Measurements from ENCODE around the gene ABCD4.
"Not testable (repeated sequence)": the region's sequence is repeated elsewhere in the genome, so short reads cannot be mapped to it uniquely, and the experiment has no call there.

The ABCD4 gene

DNA sequence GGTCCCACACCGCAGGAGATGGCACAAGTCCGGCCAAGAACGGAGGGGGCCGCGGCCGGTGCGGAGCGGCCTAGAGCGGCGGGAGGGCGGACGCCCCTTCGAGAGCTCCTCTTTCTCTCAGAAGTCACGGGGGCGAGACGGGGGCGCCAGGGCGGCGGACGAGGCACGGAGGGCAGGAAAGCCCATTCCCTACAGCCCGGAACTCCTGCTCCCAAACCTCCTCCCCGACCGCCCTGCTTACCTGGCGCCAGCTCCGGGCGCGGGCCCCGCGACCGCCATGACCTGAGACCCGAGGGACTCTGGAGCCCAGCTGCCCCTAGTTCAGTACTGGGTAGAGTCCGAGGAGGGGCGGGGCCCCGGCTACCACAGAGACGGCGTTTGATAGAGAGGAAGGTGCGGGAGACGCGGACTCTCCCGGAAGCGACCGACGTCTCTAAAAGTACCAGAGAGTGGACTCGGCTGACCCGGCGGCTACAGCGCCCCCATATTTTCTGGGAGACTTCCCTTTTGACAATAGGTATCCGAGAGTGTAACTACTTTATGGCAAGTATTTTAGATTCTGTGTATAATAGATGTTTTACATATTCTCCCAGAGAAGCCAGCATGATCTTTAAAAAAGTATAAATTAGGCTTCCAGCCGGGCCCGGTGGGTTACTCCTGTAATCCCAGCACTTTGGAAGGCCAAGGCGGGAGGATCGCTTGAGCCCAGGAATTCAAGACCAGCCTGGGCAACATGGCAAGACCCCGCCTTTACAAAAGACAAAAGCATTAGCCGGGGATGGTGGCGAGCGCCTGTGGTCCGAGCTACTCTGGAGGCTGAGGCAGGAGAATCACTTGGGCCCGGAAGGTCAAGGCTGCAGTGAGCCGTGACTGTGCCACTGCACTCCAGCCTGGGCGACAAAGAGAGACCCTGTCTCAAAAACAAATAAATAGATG lies at the start of gene ABCD4:
Gene ABCD4 (minus strand): TSS at position 301 of the 936 bp plus-strand sequence. CDS start 22 bp downstream, at position 279.
- peak; percentile 95 for DNase-seq (ENCODE audit: low spot score)

DNA sequence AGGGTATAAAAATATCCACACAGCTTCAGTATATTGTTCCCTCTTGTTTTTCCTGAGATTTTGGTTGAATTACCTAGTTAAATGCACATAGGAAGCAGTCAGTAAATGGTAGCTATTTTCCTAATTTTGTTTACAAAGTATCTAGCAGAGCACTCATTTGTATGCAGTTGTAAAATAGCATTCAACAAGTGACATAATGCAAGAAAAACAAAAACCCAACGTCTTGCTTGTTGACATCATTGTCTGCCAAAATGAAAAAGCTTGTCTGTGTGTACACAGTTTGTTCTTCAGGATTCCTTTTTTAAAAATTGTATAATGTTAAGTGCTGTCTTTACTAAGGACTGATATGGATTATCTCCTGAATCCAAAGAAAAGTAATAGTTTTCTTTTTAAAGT lies 48.2 kb upstream of the ABCD4 start:
- DNase-seq (ENCODE audit: low spot score): no peak

DNA sequence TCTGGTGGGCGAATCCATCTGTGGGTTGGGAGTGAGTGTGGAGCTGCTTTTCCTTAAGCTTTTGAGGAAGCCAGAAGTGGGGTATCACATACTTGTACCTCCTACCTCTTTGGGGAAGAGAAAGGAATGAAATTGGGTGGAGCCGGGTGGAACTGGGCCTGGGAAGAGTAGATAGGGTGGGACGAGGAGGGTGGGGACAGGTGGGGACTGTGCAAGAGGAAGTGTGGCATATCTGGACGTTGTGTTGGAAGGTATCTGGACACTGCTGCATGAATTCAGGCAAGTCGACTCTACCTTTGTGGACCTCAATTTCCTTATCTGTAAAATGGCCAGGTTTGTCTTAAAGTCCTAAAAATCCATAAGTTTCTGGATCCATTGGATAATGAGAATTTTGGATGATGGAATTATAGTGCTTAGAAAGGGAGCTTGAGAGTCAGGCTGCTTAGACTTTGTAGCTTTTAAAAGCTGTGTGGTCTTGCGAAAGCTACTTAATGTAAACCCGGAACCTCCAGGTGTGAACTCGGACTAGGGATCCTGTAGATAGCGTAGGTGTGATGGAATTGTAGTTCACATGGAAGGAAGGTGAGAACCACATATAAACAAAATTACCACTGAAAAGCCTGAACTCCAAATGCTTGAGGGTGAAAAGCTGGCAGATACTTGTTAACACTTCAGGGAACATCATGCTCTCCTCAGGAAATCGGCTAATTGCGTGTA lies 47.6 kb upstream of the ABCD4 start:
- no peak for DNase-seq (ENCODE audit: low spot score)

DNA sequence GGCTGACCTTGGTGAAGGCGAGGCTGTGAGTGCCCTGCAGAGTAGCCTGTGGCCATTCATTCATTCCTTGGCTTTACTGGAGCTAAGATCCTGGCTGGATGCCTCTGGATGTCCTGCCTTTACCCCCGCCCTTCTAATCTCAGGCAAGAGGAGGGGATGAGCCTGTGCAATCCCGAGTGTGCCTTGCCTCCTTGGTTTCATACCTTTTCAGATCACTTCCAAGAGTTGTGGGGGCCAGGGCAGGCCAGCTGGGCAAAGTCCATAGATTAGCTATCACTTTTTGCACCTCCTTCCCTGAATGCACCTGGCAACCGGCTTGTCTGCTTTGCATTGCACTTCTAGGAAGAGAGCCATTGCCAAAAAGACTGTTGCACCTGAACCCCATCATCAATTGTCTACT lies 47.0 kb upstream of the ABCD4 start:
- no peak for DNase-seq (ENCODE audit: low spot score)

DNA sequence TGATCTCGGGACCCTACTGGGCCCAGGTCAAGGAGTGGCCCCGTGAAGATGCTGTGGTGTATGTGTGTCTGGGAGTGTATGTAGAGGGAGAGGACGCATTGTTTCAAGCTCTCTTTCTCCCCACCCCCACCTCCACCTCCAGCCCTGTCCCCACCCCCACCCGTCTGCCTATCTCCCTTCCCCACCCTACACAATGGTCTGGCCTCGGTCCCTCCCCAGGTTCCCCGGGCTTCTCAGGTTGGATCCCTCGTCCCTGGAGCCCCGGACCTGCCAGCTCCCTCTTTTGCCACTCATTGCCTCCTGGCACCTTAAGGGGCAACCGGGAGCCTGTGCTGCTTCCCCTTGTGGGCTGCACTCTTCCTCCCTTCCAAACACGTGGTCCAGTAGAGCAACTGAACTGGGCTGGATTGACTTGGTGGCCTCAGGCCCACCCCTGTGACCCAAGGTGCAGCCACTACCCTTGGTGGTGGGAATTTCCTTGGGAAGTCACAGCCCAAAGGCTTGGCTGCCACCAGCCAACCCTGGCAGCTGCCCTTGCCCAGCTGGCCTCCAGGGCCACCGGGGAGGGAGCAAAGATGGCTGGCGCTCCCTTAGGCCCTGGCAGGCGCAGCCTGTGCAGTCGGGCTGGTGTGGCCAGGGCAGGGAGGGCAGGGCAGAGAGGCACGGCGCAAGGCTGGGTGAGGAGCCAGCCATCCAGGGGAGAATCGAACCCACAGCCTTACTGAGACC lies 46.2 kb upstream of the ABCD4 start:
- DNase-seq (ENCODE audit: low spot score): no peak

DNA sequence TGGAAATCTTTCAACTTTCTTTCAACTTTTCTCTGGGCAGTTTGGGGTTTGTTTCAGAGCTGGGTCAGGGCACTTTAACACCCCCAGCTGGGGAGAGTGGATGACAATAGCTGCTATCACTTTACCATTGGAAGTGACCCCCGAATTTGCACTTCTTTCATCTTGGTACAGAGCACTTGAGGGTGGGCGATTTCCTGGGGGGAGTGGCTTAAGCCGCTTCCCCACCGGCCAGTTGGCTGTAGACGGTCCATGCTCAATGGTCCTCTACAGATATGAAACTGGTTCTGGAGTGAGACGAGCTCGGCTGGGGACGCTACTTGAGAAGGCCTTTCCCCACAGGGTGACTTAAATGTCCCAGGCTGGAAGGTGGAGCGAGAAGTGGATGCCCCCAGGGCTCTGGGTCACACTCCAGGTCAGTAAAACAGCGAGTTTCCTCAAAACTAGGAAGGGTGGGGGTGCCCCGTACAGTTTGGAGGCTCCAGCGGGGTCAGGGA lies 45.6 kb upstream of the ABCD4 start, which contains the start of gene VRTN:
Gene VRTN (plus strand): TSS at position 231 of the 494 bp plus-strand sequence. CDS start 8,313 bp downstream, outside the sequence.
- no peak for DNase-seq (ENCODE audit: low spot score)

DNA sequence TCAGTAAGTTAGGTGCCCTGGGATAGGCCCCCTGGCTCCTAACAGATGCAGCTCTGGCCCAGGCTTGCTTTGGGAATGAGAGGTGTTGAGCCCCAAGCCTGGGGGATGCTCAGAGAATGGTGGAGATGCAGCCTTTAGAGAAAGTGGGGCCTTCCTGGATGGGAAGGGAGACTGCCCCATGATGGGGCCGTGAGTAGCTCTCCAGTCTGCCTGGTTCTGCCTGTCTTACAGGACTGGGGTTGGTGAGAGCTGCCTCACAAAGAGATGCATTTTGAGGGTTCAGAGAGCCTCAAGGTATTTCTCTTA lies 45.0 kb upstream of the ABCD4 start:
- no peak for DNase-seq (ENCODE audit: low spot score)

DNA sequence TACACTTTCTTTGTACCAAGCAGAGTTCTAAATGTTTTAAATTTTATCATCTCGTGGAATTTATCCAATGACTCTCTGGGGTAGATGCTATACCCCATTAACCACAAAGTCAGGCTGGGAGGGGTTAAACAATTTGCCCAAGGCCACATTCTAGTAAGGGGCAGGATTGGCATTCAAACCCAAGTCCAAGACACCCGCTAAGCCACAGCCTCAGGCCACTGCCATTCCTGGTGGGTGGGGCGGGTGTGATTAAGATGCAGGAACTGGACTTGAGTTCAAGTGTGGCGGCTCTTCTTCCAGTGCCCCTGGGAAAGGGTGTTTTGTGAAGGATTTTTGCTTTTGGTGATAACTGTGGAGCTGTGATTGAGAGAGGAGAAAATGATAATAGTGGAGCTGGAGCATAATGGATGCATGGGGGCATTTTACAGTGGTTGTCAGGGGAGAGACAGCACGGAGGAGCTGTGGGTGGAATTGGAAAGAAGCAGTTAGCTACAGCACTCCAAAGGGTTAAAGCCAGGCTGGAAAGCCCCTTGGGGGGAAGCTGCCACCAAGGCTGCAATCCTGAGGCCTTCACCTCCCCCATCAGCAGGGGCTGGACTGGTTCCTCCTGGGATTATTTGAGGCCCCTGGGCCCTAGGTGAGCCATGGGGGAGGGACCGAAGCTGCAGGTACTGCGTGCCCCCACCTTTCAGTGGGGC lies 44.5 kb upstream of the ABCD4 start:
- DNase-seq (ENCODE audit: low spot score): no peak

DNA sequence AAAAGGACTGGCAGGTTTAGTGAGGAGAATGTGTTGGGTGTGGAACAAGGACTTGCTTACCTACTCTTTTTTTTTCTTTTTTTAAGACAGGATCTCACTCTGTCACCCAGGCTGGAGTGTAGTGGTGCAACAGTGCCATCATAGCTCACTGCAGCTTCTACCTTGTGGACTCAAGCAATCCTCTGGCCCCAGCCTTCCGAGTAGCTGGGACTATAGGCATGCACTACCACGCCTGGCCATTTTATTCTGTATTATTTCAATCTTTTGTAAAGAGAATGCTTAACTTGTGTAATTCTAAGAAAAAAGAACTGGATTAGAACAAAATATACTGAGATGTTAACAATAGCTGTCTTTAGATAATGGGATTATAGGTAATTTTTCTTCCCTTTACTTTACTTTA lies 43.6 kb upstream of the ABCD4 start:
- DNase-seq (ENCODE audit: low spot score): no peak

DNA sequence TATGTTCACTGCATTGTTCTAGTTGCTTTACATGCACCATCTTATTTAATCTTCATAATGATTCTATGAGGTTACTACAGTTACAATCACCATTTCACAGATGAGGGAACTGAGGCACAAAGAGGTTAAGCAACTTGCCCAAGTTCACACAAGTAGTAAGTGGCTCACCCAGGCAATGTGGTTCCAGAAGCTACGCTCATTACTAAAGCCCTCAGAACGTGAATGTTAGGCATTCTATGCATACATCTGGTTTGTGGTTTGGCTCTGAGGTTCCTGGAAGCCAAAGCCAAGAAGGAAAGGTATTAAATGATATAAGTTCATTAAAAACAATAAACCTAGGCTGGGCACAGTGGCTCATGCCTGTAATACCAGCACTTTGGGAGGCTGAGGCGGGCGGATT lies 31.2 kb upstream of the ABCD4 start:
- DNase-seq (ENCODE audit: low spot score): peak; percentile 63

DNA sequence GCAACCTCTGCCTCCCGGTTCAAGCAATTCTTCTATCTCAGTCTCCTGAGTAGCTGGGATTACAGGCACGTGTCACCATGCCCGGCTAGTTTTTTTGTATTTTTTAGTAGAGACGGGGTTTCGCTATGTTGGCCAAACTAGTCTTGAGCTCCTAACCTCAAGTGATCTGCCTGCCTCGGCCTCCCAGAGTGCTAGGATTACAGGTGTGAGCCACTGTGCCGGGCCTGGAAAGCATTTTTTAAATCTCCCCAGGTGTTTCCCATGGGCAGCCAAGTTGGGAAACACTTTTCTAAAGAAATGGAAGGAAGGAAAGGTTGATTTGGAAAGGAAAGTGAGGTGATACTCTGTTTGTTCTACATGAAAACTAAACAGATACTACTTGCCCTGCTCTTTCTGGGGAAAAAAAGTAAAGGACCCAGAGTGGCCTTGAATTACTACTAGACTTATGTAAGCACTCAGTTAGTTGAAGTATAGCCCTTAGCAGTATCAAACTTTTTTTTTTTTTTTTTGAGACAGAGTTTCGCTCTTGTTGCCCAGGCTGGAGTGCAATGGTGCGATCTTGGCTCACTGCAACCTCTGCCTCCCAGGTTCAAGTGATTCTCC lies 27.3 kb upstream of the ABCD4 start:
- not testable (repeated sequence) for DNase-seq (ENCODE audit: low spot score)

DNA sequence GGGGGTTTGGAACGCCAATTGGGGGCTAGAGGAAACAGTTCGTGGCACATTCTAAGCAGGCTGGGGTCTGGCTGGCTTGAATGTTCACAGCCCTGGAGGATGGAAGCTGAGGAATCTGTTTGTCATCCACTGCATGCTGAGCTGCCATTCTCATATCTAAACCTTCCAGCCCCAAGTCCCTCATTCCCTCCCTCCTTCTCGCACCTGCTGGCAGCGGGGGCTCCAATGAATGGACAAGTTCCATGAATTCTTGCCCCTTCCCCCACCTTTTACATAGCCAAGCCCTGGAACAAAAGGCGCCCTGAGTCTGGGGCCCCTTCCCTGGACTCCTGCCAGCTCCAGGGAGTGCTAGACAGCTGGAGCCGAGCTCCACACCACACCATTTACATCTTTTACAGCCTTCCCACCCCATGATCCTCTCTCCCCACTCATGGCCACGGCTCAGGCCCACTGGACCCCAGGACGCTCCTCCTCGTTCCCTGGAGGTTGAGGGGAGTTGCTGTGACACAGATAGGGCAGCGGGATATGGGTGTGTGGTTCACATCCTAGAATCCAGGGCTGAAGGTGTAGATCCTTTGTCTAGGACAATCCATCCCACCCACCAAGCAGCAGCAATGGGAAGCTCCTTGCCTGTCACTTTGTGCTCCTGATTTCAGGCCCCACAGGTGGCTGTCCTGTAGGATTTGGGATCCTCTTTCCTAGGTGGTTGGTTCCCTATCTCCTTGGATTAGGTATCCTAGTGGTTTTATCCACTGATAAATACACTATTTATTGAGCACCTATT lies 23.8 kb upstream of the ABCD4 start:
- DNase-seq (ENCODE audit: low spot score): no peak

DNA sequence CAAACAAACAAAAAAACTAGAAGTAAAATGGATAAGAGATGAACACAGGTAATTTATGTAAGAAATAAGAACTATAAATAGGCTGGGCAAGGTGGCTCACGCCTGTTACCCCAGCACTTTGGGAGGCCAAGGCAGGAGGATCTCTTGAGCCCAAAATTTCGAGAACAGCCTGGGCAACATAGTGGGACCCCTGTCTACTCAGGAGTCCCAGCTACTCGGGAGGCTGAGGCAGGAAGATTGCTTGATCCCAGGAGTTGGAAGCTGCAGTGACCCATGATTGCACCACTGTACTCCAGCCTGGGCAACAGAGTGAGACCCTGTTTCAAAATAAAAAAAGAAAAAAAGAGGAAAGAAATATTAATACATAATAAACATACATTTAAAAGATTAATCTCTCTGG lies 22.7 kb upstream of the ABCD4 start:
- DNase-seq (ENCODE audit: low spot score): no peak

DNA sequence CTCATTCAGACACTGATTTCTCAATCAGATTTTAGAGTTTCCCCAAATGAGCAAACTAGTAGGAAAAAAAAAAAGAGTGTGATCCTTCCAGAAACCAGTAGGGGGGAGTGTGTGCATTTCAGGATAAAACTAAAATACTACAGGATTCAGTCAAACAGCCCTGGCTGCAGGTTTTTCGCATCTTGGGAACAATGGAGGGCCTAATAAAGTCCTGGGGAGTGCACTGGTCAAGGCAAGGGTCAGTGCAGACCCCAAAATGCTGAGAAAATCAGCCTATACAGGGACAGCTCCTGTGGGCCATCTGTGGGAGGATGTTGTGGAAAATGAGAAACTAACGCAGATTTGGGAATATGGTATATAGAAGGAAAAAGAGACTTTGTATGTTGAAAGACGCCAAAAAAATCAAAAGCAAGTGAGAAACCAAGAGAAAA lies 22.2 kb upstream of the ABCD4 start:
- DNase-seq (ENCODE audit: low spot score): peak; percentile 82

DNA sequence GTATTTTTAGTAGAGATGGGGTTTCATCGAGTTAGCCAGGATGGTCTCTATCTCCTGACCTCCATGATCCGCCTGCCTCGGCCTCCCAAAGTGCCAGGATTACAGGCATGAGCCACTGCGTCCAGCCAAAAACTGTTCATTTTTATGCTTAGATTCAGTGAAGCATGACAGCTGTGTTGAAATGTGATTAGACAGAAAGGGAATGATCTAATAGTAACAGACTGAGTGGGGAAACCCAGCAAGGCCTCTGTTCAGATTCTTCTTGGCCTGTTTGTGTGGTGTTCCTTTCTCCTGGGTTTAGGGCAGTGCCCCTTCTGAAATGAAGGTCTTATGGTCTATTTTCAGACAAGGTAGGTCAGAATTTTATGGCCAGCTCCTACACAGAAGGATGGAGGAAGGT lies 11.8 kb upstream of the ABCD4 start:
- no peak for DNase-seq (ENCODE audit: low spot score)

DNA sequence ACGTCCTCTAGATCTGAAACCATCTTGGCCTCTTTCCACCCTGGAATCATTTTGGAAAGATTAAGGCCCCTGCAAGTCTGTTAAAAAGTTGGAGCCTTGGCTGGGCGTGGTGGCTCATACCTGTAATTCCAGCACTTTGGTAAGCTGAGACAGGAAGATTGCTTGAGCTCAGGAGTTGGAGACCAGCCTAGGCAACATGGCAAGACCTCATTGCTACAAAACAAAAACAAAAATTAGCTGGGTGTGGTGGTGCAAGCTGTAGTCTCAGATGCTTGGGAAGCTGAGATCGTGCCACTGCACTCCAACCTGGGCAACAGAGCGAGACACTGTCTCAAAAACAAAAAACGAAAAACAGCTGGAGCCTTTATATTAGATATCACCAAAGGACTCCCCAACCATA lies 10.9 kb upstream of the ABCD4 start:
- DNase-seq (ENCODE audit: low spot score): no peak

DNA sequence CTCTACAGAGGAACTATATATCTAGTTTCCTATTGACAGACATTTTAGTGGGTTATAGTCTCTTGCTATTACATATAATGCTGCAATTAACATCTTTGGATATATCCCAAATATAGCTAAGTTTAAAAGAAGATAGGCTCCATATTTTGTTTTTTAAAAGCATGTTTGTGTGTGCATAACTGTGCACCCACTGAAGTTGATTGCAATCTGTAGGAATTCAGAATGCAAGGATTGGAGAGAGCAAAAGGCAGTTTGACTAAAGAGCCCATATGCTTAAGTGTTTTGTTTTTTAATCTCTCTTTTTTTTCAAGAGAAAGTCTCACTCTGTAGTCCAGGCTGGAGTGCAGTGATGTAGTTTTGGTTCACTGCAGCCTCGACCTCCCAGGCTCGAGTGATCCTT lies 9.4 kb upstream of the ABCD4 start:
- DNase-seq (ENCODE audit: low spot score): no peak

DNA sequence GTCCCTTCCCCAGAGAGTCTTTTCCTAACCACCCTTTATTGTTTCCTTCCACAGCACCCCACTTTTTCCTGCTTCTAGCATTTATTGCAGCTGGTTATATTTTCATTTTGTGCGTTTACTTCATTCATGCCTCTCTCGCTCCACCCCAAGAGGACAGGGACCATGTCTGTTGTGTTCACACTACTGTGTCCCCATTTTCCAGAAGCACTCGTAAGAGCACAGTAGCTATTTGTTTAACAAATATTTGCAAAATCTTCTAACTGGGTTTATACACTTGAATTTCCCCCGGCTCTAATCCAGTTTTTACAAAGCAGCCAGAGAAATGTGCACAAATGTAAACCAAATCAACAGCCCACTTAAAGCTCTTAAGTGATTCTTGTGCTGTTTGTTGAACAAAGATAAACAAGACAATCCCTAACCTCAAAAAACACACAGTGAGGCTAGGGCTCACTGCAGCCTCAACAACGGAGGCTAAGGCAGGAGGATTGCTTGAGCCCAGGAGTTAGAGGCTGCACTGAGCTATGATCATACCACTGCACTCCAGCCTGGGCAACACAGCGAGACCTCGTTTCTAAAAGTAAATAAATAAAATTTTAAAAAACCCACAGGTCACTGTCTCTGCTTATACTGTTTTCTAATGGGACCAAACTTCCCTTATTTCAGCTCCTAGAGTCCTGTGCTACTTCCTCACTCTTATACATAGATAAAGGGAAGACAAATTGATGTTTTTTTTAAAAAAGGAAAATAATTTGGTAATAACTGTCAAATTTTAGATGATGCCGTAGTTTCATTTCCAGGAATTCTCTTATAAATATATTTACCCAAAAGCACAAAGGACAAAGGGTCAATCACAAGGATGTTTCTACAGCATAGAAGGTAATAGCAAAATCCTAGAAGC lies 6.6 kb upstream of the ABCD4 start:
- no peak for DNase-seq (ENCODE audit: low spot score)

DNA sequence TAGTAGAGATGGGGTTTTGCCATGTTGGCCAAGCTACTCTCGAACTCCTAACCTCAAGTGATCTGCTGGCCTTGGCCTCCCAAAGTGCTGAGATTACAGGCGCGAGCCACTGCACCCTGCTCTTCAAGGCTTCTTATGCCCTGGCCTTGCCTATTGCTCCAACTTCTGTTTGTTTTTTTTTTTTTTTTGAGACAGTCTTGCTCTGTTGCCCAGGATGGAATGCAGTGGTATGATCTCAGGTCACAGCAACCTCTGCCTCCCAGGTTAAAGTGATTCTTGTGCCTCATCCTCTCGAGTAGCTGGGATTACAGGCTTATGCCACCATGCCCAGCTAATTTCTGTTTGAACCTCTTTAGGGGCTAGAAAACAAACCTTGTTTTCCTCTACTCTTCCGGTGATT lies 6.0 kb upstream of the ABCD4 start:
- no peak for DNase-seq (ENCODE audit: low spot score)
